ENCODE data around the gene KRT83. TPM values are rescaled to one million over a fixed set of nuclear protein-coding genes. Genes with fewer than 3 reads are reported as not detected.

KRT83 gene
- polyA plus RNA-seq, 2 of the 4 experiments (the other 2 are of a cell fraction), result 20.4 to 44.8 TPM

- TF ChIP-seq ZFP36 (IDR thresholded peaks at IDR 0.05; ENCODE audit: borderline replicate concordance, partially characterized antibody) (no peak), EHMT2 (IDR thresholded peaks at IDR 0.05; ENCODE audit: low read depth) (no peak)
- TF ChIP-seq, protein P1, sequence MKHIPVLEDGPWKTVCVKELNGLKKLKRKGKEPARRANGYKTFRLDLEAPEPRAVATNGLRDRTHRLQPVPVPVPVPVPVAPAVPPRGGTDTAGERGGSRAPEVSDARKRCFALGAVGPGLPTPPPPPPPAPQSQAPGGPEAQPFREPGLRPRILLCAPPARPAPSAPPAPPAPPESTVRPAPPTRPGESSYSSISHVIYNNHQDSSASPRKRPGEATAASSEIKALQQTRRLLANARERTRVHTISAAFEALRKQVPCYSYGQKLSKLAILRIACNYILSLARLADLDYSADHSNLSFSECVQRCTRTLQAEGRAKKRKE (CRISPR knock-in tag; IDR thresholded peaks at IDR 0.05; ENCODE audit: low read depth), result no peak
These were observed 28.9 kb upstream of the KRT83 start (continued) for GRCh38 chr12:52350021-52350620.

DNA sequence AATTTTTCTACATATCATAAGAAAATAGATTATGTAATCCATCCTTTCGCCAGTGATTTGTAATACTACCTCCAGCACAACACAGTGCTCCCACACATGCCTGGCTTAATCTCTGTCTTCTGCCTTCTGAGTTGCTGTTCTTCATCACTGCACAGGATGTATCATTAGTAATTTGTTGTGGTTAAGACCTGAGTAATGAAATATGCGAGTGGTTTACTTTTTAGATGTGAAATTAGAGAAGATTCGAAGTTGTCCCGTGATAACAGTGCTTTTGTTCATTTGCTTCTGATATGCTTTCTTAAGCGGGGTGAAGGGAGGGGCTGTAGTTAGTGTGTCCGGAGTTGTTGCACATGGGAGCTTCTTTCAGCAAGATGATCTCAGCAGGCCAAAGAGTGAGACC lies 28.0 kb upstream of the KRT83 start:
- ChIA-PET POLR2A (no interaction called here), CTCF (interaction anchor here (3.2 to 4.2 kb wide), 4 partner anchors 12 to 531 kb away, joined by 11 to 21 read pairs (median 14); no protein-coding TSS in a partner anchor)
- FAIRE-seq (no peak), ATAC-seq (no peak), DNase-seq (ENCODE audit: low read depth in 1 of 2, low spot score in 1 of 2) (no peak)
- Histone ChIP-seq H3K4me2 (no peak overlapping the region), H3K27ac (no peak overlapping the region), H3K4me3 (no peak overlapping the region), H3K4me1 (peaks cover 17% of the 10 kb centered on the region), H3K9me3 (0 out of 3 replicates have a peak, but pooled peaks cover under 1% of the 10 kb centered on the region)
- 88% methylated on average over 6 of the region's 6 CpGs for WGBS (ENCODE audit: missing lambda C conversion rate)
- TF ChIP-seq NPAS2 (CRISPR knock-in tag; IDR thresholded peaks at IDR 0.05; ENCODE audit: borderline replicate concordance), result no peak
- TF ChIP-seq CTCF (IDR thresholded peaks at IDR 0.05), result no peak
- TF ChIP-seq REST (IDR thresholded peaks at IDR 0.05), result no peak
- TF ChIP-seq, protein P1 (CRISPR knock-in tag; IDR thresholded peaks at IDR 0.05; ENCODE audit: low read depth), result no peak
- TF ChIP-seq, protein P2, sequence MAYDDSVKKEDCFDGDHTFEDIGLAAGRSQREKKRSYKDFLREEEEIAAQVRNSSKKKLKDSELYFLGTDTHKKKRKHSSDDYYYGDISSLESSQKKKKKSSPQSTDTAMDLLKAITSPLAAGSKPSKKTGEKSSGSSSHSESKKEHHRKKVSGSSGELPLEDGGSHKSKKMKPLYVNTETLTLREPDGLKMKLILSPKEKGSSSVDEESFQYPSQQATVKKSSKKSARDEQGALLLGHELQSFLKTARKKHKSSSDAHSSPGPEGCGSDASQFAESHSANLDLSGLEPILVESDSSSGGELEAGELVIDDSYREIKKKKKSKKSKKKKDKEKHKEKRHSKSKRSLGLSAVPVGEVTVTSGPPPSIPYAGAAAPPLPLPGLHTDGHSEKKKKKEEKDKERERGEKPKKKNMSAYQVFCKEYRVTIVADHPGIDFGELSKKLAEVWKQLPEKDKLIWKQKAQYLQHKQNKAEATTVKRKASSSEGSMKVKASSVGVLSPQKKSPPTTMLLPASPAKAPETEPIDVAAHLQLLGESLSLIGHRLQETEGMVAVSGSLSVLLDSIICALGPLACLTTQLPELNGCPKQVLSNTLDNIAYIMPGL (CRISPR knock-in tag; IDR thresholded peaks at IDR 0.05; ENCODE audit: borderline replicate concordance), result no peak
- no peak for TF ChIP-seq CHD2 (IDR thresholded peaks at IDR 0.05; ENCODE audit: low read length, partially characterized antibody)
- no peak for TF ChIP-seq SMC3 (IDR thresholded peaks at IDR 0.05)
- no peak for TF ChIP-seq RCOR1 (IDR thresholded peaks at IDR 0.05; ENCODE audit: low read depth, low read length)
- no peak for TF ChIP-seq HOXB13 (CRISPR knock-in tag; IDR thresholded peaks at IDR 0.05; ENCODE audit: low read depth)
- TF ChIP-seq FOSL2 (IDR thresholded peaks at IDR 0.05), result no peak
- TF ChIP-seq FOSL2 (CRISPR knock-in tag; IDR thresholded peaks at IDR 0.05), result no peak
- no peak for TF ChIP-seq BHLHE40 (IDR thresholded peaks at IDR 0.05; ENCODE audit: low read depth, low read length)
- TF ChIP-seq HES2 (IDR thresholded peaks at IDR 0.05), result no peak
- no peak for TF ChIP-seq HOXB5 (CRISPR knock-in tag; IDR thresholded peaks at IDR 0.05)
- no peak for TF ChIP-seq MAZ (IDR thresholded peaks at IDR 0.05; ENCODE audit: borderline replicate concordance, low read depth, low read length)
- TF ChIP-seq ZFP36 (IDR thresholded peaks at IDR 0.05; ENCODE audit: borderline replicate concordance, partially characterized antibody), result no peak
